Stomach (tissue), 4 donors: ENCODE measurements around the gene CRYGS.

Source experiments
- CTCF ChIP-seq, 7 experiments: fragments of 450-650 bp in 4 of 7; fragments of 200-600 bp in 3 of 7; sonication (generic) in 3 of 7; IDR thresholded peaks; one replicate each; pipeline ENCODE4 v1.5.1; 2016 to 2019; ENCODE audit warnings: antibody characterized with exemption in 7 of 7, control low read depth in 2 of 7, mild to moderate bottlenecking in 1 of 7
- EP300 ChIP-seq: sonication (generic); formaldehyde crosslinking; IDR thresholded peaks from one replicate; pipeline ENCODE4 v1.6.1; 2017; ENCODE audit warnings: antibody characterized with exemption
- POLR2A ChIP-seq, 4 donors: fragments of 450-650 bp; IDR thresholded peaks; one replicate each; pipeline ENCODE4 v1.6.1; 2016; ENCODE audit warnings: antibody characterized with exemption in 4 of 4, control low read depth in 2 of 4, mild to moderate bottlenecking in 1 of 4, moderate library complexity in 1 of 4
- POLR2AphosphoS5 ChIP-seq, 3 donors: sonication (generic); formaldehyde crosslinking; IDR thresholded peaks; one replicate each; pipeline ENCODE4 v1.6.1; 2016; ENCODE audit warnings: antibody characterized with exemption in 3 of 3

- TF ChIP-seq CTCF (IDR thresholded peaks at IDR 0.05): no peak
- no peak for TF ChIP-seq POLR2A (IDR thresholded peaks at IDR 0.05)
- TF ChIP-seq POLR2AphosphoS5 (IDR thresholded peaks at IDR 0.05): no peak
- TF ChIP-seq EP300: no peak
These were observed 48.5 kb upstream of the CRYGS start for GRCh38 chr3:186592682-186593081.
